Activated naive CD4-positive, alpha-beta T cell treated with anti-CD3 and anti-CD28 coated beads, Interleukin-2, amount 50 U/mL, for 16 hours (primary cell): ENCODE data around the gene SOBP.

Experiments used
- DNase-seq: peaks from one replicate; pipeline ENCODE4 v3.0.0-alpha.2; 2020

Gene SOBP

GRCh38 chr6:107590378-107590777, 100.5 kb downstream of the SOBP start:
- no peak for DNase-seq

- DNase-seq: no peak
Measured at GRCh38 chr6:107591346-107591745, 101.4 kb downstream of the SOBP start.

- no peak for DNase-seq
Measured at GRCh38 chr6:107592806-107593205, 102.9 kb downstream of the SOBP start.

- DNase-seq: no peak
Measured at GRCh38 chr6:107594736-107595135, 104.8 kb downstream of the SOBP start.

- DNase-seq: no peak
Measured at GRCh38 chr6:107598091-107598490, 108.2 kb downstream of the SOBP start.

GRCh38 chr6:107599043-107599442, 109.1 kb downstream of the SOBP start:
- no peak for DNase-seq

GRCh38 chr6:107600121-107600520, 110.2 kb downstream of the SOBP start:
- DNase-seq: no peak

- DNase-seq: no peak
Measured at GRCh38 chr6:107600936-107601335, 111.0 kb downstream of the SOBP start.

- no peak for DNase-seq
Measured at GRCh38 chr6:107601406-107601805, 111.5 kb downstream of the SOBP start.

- no peak for DNase-seq
Measured at GRCh38 chr6:107602321-107603005, 112.5 kb downstream of the SOBP start.

- no peak for DNase-seq
Measured at GRCh38 chr6:107603006-107603370, 113.1 kb downstream of the SOBP start.

- no peak for DNase-seq
Measured at GRCh38 chr6:107604549-107604948, 114.6 kb downstream of the SOBP start.

GRCh38 chr6:107606407-107606806, 116.5 kb downstream of the SOBP start:
- no peak for DNase-seq

GRCh38 chr6:107607116-107607515, 117.2 kb downstream of the SOBP start:
- DNase-seq: no peak

- DNase-seq: no peak
Measured at GRCh38 chr6:107611094-107611810, 121.3 kb downstream of the SOBP start.

GRCh38 chr6:107612762-107613415, 123.0 kb downstream of the SOBP start:
- DNase-seq: no peak

- DNase-seq: no peak
Measured at GRCh38 chr6:107613651-107614379, 123.9 kb downstream of the SOBP start.

- DNase-seq: no peak
Measured at GRCh38 chr6:107614828-107615227, 124.9 kb downstream of the SOBP start.

GRCh38 chr6:107616775-107617174, 126.9 kb downstream of the SOBP start:
- no peak for DNase-seq

- no peak for DNase-seq
Measured at GRCh38 chr6:107617341-107617932, 127.5 kb downstream of the SOBP start.

GRCh38 chr6:107618672-107619071, 128.8 kb downstream of the SOBP start:
- DNase-seq: peak; percentile 18

GRCh38 chr6:107620732-107621131, 130.8 kb downstream of the SOBP start:
- no peak for DNase-seq
